GM18909 (cell line): ENCODE measurements around the gene ARHGAP5.

Experiments
- ATAC-seq: cut with Tn5 transposase; IDR thresholded peaks from one replicate; pipeline ENCODE4 v1.9.1; 2021; ENCODE audit warnings: mild to moderate bottlenecking; ENCODE audit not compliant: unreplicated experiment, poor library complexity

Gene ARHGAP5

DNA sequence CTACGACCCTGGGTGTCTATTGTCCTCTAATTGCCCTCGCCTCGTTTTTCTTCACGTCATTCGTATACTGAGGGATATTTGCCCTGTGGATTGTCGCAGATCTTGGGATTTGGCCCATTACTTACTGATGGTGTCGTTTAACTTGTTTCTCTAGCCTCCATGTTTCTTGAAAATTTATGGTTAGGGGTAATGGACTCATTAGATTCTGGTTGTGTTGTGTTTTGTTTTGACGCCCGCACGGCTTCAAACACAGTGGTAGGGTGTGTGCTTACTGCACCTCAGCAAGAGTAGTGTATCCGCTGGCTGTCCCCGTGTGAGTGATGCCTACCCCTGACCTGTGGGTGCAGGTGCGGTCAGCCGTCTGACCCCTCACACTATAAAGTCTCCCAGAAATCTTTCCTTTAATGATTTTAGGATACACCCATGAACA lies 126.8 kb downstream of the ARHGAP5 start:
- no peak for ATAC-seq

DNA sequence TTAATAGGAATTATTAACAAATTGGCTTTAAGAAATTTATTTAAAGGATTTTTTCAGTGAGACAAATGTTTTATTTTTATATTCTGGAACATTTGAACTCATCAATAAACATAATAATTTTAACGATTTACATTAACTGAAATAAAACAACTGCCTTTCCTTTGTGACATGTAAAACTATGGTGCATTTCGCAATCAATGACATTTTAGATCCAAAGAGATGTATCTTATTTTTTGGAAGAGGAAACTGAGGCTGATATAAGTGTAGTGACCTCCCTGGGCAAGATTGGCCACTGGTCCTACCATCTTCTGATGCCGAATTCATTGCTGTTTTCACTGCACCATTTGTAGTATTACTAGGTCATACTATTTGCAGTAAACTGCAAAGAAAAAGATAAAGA lies 128.4 kb downstream of the ARHGAP5 start:
- ATAC-seq = no peak

- no peak for ATAC-seq
Observed at GRCh38 chr14:32205984-32206383, 128.9 kb downstream of the ARHGAP5 start.

DNA sequence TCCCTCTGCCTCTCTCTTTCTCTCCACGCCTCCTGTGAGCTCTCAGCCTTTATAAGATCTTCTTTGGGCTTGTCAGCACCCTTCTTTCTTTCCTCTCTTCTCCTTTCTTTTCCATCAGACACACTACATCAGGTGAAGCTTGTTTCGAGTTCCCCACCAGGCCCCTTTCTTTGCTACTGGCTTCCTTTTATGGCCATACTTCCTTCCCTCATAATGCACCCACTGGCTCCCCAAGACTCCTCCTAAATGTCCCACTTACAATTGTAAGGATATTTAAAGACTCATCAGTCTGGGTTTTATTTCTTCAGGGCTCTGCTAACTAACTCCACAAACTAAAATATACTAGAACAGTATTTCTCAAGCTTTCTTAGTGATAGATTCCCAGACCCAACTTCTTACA lies 129.4 kb downstream of the ARHGAP5 start:
- no peak for ATAC-seq

DNA sequence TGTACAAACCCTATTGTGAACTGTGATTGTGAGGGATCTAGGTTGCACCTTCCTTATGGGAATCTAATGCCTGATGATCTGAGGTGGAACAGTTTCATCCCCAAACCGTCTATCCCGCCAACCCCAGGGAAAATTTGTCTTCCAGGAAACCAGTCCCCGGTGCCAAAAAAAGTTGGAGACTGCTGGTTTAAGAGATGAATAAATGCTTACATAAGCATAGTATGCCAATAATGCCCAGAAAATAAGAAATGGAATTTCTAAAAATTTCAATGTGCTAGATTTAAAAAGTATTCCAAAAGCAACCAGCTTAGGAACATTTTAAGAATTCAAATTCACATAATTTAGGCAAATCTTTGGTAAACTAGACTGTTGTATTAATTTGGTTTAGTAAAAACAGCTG lies 131.4 kb downstream of the ARHGAP5 start:
- no peak for ATAC-seq
